T-helper 22 cell (primary cell): ENCODE data around the gene TRIM26.
"Not testable (repeated sequence)": the region's sequence is repeated elsewhere in the genome, so short reads cannot be mapped to it uniquely, and the experiment has no call there.

ENCODE experiments used
- DNase-seq: peaks from one replicate; pipeline ENCODE4 v3.0.0-alpha.2; 2020; ENCODE audit warnings: low read depth

Gene TRIM26

GRCh38 chr6:30154709-30155519 is 58.3 kb downstream of the TRIM26 start:
- no peak for DNase-seq

DNA sequence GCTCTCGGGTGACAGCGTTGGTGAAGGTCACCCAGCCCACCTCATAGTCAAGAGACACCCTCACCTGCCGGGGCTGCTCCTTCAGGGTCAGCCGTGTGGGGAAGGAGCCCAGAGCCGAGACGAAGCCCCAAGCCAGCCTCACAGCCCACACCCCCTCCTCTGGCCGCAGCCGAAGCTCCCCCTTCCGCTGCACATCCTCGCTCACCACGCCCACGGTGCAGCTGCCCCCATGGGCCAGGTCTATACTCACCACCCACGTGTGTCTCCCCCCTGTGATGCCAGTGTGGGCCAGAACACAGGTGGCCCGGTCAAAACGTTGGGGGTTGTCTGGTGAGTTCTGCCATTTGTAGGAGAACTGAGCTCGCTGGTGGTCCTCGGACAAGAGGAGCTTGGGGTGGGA is 59.1 kb downstream of the TRIM26 start:
- DNase-seq, result no peak

DNA sequence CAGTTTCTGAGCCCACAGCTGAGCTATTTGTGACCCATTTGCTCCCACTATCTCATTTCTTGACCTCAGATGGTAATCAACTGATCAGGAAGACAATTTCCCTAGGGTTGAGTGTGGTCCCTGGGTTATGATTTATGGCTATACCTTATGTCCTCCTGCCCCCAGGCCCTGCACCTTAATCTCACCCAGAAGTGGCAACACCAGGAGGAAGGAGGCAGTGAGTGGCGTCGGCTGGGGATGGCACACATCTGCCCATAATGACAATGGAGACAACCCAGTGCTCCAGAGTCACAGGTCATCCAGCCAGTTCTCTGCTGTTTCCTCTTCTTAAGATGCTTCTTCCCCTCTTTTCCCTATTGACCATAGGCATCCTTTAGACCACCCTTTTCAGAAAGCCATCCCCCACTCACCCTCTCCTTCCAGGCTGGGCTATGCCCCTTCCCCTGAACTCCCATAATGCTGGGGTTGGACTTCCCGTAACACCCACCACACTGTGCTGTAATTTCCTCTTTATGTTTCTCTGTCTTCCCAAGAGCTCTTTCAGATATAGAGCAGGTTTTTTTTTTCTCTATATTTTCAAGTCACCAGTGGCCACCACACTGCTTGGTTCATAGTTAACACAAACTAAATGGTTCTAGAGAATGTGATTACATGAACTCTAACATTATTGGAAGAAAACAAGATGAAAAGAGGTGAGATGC is 60.1 kb downstream of the TRIM26 start:
- no peak for DNase-seq

GRCh38 chr6:30152016-30152673 is 61.1 kb downstream of the TRIM26 start:
- DNase-seq, result no peak

- no peak for DNase-seq
Measured at GRCh38 chr6:30151580-30151979, 61.6 kb downstream of the TRIM26 start.

DNA sequence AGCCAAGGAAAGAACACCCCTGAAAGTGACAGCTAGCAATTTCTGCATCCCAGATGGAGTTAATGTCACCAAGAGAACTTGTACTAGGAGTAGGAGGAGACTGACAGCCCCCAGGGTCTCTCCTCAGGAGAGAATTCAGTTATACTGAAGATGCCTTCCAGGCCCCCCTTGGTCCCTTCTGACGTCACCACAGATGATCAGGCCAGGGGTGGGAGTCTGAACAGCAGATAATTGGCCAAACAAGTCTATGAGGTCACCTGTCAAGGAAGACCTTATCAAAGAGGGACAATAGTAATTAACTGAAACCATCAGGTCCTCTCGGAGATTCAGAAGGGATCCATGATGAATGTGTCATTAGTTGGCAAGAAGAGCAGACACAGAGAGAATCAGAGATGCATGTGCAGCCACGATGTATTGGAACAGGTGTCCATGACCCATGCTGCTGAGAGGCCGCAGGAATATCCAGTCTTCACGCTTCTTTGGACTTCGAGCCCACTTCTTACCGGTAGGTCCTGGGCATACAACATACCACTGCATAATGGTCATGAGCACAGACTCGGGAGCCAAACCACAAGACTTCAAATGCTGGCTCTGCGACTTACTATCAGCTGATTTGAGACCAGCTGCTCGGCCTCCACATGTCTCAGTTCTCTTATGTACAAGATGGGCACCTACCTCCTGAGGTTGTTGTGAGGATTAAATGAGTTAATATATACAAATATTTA is 62.4 kb downstream of the TRIM26 start:
- no peak for DNase-seq

- no peak for DNase-seq
Measured at GRCh38 chr6:30149858-30150550, 63.2 kb downstream of the TRIM26 start.

DNA sequence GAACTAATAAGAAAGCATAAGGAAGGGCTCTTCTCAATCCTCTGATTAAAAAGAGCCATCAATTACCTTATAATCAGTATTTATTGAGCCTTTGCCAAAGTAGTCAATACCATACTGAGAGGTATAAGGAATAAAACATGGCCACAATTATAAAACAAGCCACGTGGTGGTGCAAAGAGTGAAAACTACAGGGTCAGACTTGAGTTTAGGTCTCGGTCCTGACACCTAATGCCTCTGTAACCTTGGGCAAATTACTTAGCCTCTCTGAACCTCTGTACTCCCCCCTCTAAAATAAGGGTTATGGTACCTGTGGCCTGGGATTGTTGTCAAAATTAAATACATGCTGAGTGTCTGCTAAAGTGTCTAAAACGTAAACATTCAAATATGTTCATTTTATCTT is 64.0 kb downstream of the TRIM26 start:
- DNase-seq, result no peak

- no peak for DNase-seq
Measured at GRCh38 chr6:30147096-30147495, 66.1 kb downstream of the TRIM26 start.

DNA sequence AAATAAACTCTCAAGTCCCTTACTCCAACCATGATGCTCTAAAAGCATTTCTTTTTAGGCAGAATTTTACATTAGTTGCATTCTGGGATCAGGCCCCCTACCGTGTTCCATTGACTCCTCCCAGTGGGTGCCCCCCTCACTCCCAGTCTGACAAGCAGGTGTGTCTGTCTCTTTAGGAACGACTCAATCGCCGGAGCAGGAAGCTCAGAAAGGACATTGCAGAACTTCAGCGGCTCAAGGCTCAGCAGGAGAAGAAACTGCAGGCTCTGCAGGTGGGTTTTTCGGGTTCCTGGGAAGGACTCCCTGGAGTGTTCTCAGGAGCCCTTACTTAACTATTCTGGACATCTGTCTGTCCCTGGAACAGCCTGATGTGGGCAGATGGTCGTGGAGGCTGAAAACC is 67.4 kb downstream of the TRIM26 start:
- no peak for DNase-seq

DNA sequence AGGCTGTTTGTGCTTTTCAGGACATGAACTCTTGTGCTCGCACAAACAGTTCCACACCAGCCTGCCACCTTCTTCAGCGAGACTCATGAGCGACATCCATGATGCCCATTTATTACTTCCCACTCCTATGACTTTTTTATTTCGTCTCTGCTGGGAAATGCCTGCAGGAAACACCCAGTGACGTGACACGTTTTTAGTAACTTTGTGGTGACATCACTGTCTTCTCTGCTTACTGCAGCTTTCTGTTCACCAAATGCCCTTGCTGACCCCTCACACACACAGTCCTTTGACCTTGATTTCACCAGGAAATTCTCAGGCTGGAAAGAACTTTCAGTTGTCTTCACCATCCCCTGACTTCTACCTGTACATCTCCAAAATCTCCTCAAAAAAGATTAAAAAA is 68.4 kb downstream of the TRIM26 start:
- DNase-seq, result no peak

- no peak for DNase-seq
Measured at GRCh38 chr6:30143780-30144179, 69.4 kb downstream of the TRIM26 start.

DNA sequence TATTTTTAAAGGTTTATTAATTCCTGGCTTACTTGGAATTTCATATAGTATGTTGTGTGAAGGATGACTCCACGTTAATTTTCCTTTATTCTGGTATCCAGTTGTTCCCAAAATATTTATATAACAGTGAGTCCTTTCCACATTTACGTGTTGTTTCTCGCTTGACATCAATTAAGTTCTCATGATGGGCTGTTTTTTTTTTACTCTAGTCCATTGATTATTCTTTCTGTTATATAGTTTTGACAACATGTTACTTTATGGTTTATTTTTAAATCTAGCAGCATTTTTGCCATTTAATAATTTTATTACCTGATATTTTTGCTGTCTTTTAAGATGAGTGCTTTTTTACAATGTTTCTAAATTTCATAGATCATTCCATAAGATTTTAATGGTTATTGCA is 70.5 kb downstream of the TRIM26 start:
- no peak for DNase-seq

DNA sequence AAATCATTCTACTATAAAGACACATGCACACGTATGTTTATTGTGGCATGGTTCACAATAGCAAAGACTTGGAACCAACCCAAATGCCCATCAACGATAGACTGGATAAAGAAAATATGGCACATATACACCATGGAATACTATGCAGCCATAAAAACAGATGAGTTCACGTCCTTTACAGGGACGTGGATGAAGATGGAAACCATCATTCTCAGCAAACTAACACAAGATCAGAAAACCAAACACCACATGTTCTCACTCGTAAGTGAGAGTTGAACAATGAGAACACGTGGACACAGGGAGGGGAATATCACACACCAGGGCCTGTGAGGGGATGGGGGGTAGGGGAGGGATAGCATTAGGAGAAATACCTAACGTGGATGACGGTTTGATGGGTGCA is 73.0 kb downstream of the TRIM26 start:
- DNase-seq, result not testable (repeated sequence)

- DNase-seq, result no peak
Measured at GRCh38 chr6:30136570-30137286, 76.5 kb downstream of the TRIM26 start.

DNA sequence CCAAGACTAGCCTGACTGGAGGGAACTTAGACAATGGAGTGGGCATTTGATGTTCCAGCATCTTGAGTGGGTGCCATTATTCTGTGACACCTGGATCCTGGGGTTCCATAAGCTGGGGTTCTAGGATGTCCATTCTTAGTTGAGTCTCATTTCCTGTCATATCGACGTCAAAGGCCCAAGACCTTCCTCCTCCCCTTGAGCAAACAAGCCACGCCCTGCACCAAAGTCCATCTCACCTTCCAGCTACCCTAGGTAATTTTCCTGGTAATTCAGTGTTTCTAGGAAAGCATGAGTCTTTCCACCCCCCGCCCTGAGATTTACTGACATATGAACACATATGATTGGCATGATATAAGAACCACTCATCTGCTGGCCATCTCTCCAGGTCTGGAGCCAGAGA is 77.4 kb downstream of the TRIM26 start, which contains the start of gene TRIM40:
TRIM40 (plus strand) TSS at position 384 of the 400 bp plus-strand sequence. CDS start 897 bp downstream, outside the sequence.
- no peak for DNase-seq

DNA sequence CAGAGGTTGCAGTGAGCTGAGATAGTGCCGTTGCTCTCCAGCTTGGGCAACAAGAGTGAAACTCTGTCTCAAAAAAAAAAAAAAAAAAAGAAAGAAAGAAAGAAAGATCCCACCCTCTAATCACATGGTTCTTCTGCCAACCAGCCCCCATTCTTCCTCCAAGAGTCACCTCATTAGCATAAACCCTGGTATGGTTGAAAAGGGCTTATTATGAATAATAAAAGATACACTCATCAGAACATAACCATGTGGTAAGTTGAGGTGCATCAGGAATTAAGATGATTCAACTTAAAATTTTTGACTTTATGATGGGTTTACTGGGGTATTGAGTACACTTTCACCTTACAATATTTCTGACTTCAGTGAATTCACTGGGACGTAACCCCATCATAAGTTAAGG is 78.1 kb downstream of the TRIM26 start:
- DNase-seq, result no peak
